Liver (tissue), 3 donors: ENCODE measurements around the gene NOL9.

Experiments used
- ATF3 ChIP-seq: IDR thresholded peaks from 2 replicates; pipeline ENCODE4 v1.6.1; 2016; ENCODE audit warnings: antibody characterized with exemption
- EGR1 ChIP-seq, 2 donors: IDR thresholded peaks; 2 replicates each; pipeline ENCODE4 v1.6.1; 2016 to 2018; ENCODE audit warnings: antibody characterized with exemption in 2 of 2, low read depth in 2 of 2
- FOXA1 ChIP-seq: IDR thresholded peaks from 2 replicates; pipeline ENCODE4 v1.6.1; 2016; ENCODE audit warnings: antibody characterized with exemption
- GABPA ChIP-seq, 2 donors: IDR thresholded peaks in 1 of 2; conservative IDR thresholded peaks in 1 of 2; 2 replicates each; pipeline ENCODE4 v1.6.1; 2016; ENCODE audit warnings: antibody characterized with exemption in 2 of 2, mild to moderate bottlenecking in 1 of 2, moderate library complexity in 1 of 2
- HNF4G ChIP-seq: IDR thresholded peaks from 2 replicates; pipeline ENCODE4 v1.6.1; 2016; ENCODE audit warnings: antibody characterized with exemption
- JUND ChIP-seq, 2 donors: IDR thresholded peaks; 2 replicates each; pipeline ENCODE4 v1.6.1; 2016; ENCODE audit warnings: antibody characterized with exemption in 2 of 2
- RAD21 ChIP-seq, 2 donors: IDR thresholded peaks; 2 replicates each; pipeline ENCODE4 v1.6.1; 2016; ENCODE audit warnings: antibody characterized with exemption in 2 of 2, mild to moderate bottlenecking in 2 of 2
- REST ChIP-seq: IDR thresholded peaks from 2 replicates; pipeline ENCODE4 v1.6.1; 2016; ENCODE audit warnings: antibody characterized with exemption, mild to moderate bottlenecking
- RXRA ChIP-seq, 2 donors: IDR thresholded peaks; 2 replicates each; pipeline ENCODE4 v1.6.1; 2017 to 2018; ENCODE audit warnings: antibody characterized with exemption in 2 of 2, mild to moderate bottlenecking in 1 of 2
- SP1 ChIP-seq: IDR thresholded peaks from 2 replicates; pipeline ENCODE4 v1.6.1; 2018; ENCODE audit warnings: antibody characterized with exemption, mild to moderate bottlenecking
- TAF1 ChIP-seq: conservative IDR thresholded peaks from 2 replicates; pipeline ENCODE4 v1.6.1; 2016; ENCODE audit warnings: antibody characterized with exemption, mild to moderate bottlenecking
- YY1 ChIP-seq: IDR thresholded peaks from 2 replicates; pipeline ENCODE4 v1.6.1; 2016; ENCODE audit warnings: antibody characterized with exemption, mild to moderate bottlenecking
- ZBTB33 ChIP-seq: IDR thresholded peaks from 2 replicates; pipeline ENCODE4 v1.6.1; 2016; ENCODE audit warnings: antibody characterized with exemption
- TF ChIP-seq, protein P1 (sequence below): fragments of 150-350 bp; IDR thresholded peaks from 2 replicates; pipeline ENCODE4 v1.5.1; 2017; ENCODE audit warnings: improper control_type of control experiment, low read depth, low read length; ENCODE audit not compliant: missing input control
- donor health status: healthy.
- donor health status: healthy.

- TF ChIP-seq, protein P1, sequence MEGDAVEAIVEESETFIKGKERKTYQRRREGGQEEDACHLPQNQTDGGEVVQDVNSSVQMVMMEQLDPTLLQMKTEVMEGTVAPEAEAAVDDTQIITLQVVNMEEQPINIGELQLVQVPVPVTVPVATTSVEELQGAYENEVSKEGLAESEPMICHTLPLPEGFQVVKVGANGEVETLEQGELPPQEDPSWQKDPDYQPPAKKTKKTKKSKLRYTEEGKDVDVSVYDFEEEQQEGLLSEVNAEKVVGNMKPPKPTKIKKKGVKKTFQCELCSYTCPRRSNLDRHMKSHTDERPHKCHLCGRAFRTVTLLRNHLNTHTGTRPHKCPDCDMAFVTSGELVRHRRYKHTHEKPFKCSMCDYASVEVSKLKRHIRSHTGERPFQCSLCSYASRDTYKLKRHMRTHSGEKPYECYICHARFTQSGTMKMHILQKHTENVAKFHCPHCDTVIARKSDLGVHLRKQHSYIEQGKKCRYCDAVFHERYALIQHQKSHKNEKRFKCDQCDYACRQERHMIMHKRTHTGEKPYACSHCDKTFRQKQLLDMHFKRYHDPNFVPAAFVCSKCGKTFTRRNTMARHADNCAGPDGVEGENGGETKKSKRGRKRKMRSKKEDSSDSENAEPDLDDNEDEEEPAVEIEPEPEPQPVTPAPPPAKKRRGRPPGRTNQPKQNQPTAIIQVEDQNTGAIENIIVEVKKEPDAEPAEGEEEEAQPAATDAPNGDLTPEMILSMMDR, result no peak
- TF ChIP-seq EGR1 (IDR thresholded peaks at IDR 0.05; ENCODE audit: low read depth in 2 of 2), result no peak
- TF ChIP-seq SP1, result no peak
- no peak for TF ChIP-seq REST
- TF ChIP-seq FOXA1, result no peak
- TF ChIP-seq GABPA (IDR thresholded peaks at IDR 0.05 in 1 of 2, conservative IDR thresholded peaks at IDR 0.05 in 1 of 2), result no peak
- no peak for TF ChIP-seq HNF4G
- no peak for TF ChIP-seq YY1
- TF ChIP-seq JUND (IDR thresholded peaks at IDR 0.05), result no peak
- no peak for TF ChIP-seq TAF1
- TF ChIP-seq RAD21 (IDR thresholded peaks at IDR 0.05), result no peak
- TF ChIP-seq RXRA (IDR thresholded peaks at IDR 0.05), result no peak
- no peak for TF ChIP-seq ZBTB33
- no peak for TF ChIP-seq ATF3
These were observed 55.0 kb downstream of the NOL9 start for GRCh38 chr1:6499296-6499695.
